Activated CD4-positive, alpha-beta memory T cell treated with anti-CD3 and anti-CD28 coated beads, Interleukin-2, amount 10 ng/mL, durations not matched to agents 7 days and 5 days (primary cell): Measurements from ENCODE around the gene ZDHHC22. TPM values are rescaled to one million over a fixed set of nuclear protein-coding genes. Genes with fewer than 3 reads are reported as not detected.

ENCODE experiments used
- CTCF ChIA-PET: fragments of 350-600 bp; sonication (Branson Sonifier 250); formaldehyde crosslinking; loops from one replicate; lab custom pipeline; 2021; ENCODE audit warnings: antibody characterized with exemption, inconsistent platforms; lab: Charles Lee
- POLR2A ChIA-PET: fragments of 350-600 bp; sonication (Branson Sonifier 250); formaldehyde crosslinking; loops from one replicate; lab custom pipeline; 2021; ENCODE audit warnings: antibody characterized with exemption; lab: Charles Lee
- DNase-seq: peaks from one replicate; pipeline ENCODE4 v3.0.0-alpha.2; 2020
- H3K27ac Mint-ChIP-seq: one replicate; pipeline ENCODE4 v1.8.0; 2021; ENCODE audit warnings: mild to moderate bottlenecking, mixed read lengths
- H3K27me3 Mint-ChIP-seq: one replicate; pipeline ENCODE4 v1.8.0; 2021; ENCODE audit warnings: mixed read lengths
- H3K36me3 Mint-ChIP-seq: one replicate; pipeline ENCODE4 v1.8.0; 2021; ENCODE audit warnings: low read depth, mixed read lengths
- H3K4me1 Mint-ChIP-seq: one replicate; pipeline ENCODE4 v1.8.0; 2021; ENCODE audit warnings: mixed read lengths
- H3K4me3 Mint-ChIP-seq: one replicate; pipeline ENCODE4 v1.8.0; 2021; ENCODE audit warnings: mild to moderate bottlenecking, mixed read lengths
- H3K9me3 Mint-ChIP-seq: one replicate; pipeline ENCODE4 v1.8.0; 2021; ENCODE audit warnings: mixed read lengths
- total RNA-seq, 2 experiments: library from RNA; stranded (reverse); gene quantifications; one replicate each; pipeline ENCODE4 v1.2.3, GENCODE V29; 2021

ZDHHC22 gene
- total RNA-seq, 2 experiments from 2014 or later, result not detected

GRCh38 chr14:77120771-77121743, 20.5 kb downstream of the ZDHHC22 start:
- Mint-ChIP-seq H3K4me1 (peaks cover 45% of the 10 kb centered on the region), H3K36me3 (peaks cover 2% of the 10 kb centered on the region), H3K27ac (peak overlapping the region; percentile 74), H3K4me3 (peak overlapping the region; percentile 20), H3K27me3 (peaks cover 17% of the 10 kb centered on the region), H3K9me3 (no peaks in the 10 kb centered on the region)
- POLR2A ChIA-PET, result interaction anchor here (0.7 to 2.5 kb wide), 7 partner anchors 22 to 309 kb away, joined by 3 to 20 read pairs (median 4); partner anchors contain the start of genes ANGEL1, CIPC, GSTZ1 and SAMD15
- CTCF ChIA-PET, result interaction anchor here (0.7 to 3.7 kb wide), 8 partner anchors 12 to 50 kb away, joined by 3 to 15 read pairs (median 4); no protein-coding TSS in a partner anchor
- DNase-seq, result peak; percentile 73

- H3K27ac Mint-ChIP-seq, result peak overlapping the region; percentile 80
- peak; percentile 25 for DNase-seq
- peaks cover 2% of the 10 kb centered on the region for H3K36me3 Mint-ChIP-seq
- peaks cover 37% of the 10 kb centered on the region for H3K4me1 Mint-ChIP-seq
- POLR2A ChIA-PET, result interaction anchor here (1.2 to 2.5 kb wide), 4 partner anchors 21 to 307 kb away, joined by 3 to 20 read pairs (median 4); partner anchors contain the start of genes ANGEL1, CIPC, SAMD15 and TMED8
- CTCF ChIA-PET, result interaction anchor here (2.2 kb wide), 1 partner anchor 32 kb away, joined by 6 read pairs; no protein-coding TSS in a partner anchor
- H3K27me3 Mint-ChIP-seq, result peaks cover 8% of the 10 kb centered on the region
- no peaks in the 10 kb centered on the region for H3K9me3 Mint-ChIP-seq
- H3K4me3 Mint-ChIP-seq, result no peak overlapping the region
Observed at GRCh38 chr14:77119851-77120250, 21.7 kb downstream of the ZDHHC22 start.

- Mint-ChIP-seq H3K36me3 (peaks cover 14% of the 10 kb centered on the region), H3K4me1 (peaks cover 16% of the 10 kb centered on the region), H3K4me3 (no peak overlapping the region), H3K9me3 (no peaks in the 10 kb centered on the region), H3K27me3 (no peaks in the 10 kb centered on the region), H3K27ac (no peak overlapping the region)
- CTCF ChIA-PET, result interaction anchor here (1.0 kb wide), 3 partner anchors 8 to 11 kb away, joined by 3 to 5 read pairs (median 3); no protein-coding TSS in a partner anchor
- POLR2A ChIA-PET, result interaction anchor here (1.0 kb wide), 1 partner anchor 17 kb away, joined by 3 read pairs; no protein-coding TSS in a partner anchor
- DNase-seq, result no peak
Observed at GRCh38 chr14:77116172-77116817, 25.3 kb downstream of the ZDHHC22 start.

- H3K4me1 Mint-ChIP-seq, result peaks cover 2% of the 10 kb centered on the region
- DNase-seq, result no peak
- no peak overlapping the region for H3K27ac Mint-ChIP-seq
- ChIA-PET POLR2A (no interaction called here), CTCF (interaction anchor here (1.3 to 1.4 kb wide), 2 partner anchors 10 to 16 kb away, joined by 3 to 6 read pairs; partner anchors contain the start of gene CIPC)
- H3K27me3 Mint-ChIP-seq, result no peaks in the 10 kb centered on the region
- H3K36me3 Mint-ChIP-seq, result peaks cover 20% of the 10 kb centered on the region
- no peaks in the 10 kb centered on the region for H3K9me3 Mint-ChIP-seq
- H3K4me3 Mint-ChIP-seq, result no peak overlapping the region
Observed at GRCh38 chr14:77114609-77115008, 27.0 kb downstream of the ZDHHC22 start.

GRCh38 chr14:77113644-77114043, 27.9 kb downstream of the ZDHHC22 start:
- Mint-ChIP-seq H3K4me1 (no peaks in the 10 kb centered on the region), H3K9me3 (no peaks in the 10 kb centered on the region), H3K36me3 (peaks cover 24% of the 10 kb centered on the region), H3K27ac (no peak overlapping the region), H3K27me3 (no peaks in the 10 kb centered on the region), H3K4me3 (no peak overlapping the region)
- CTCF ChIA-PET, result interaction anchor here (0.8 to 1.4 kb wide), 4 partner anchors 11 to 100 kb away, joined by 3 to 6 read pairs (median 4); partner anchors contain the start of gene CIPC
- POLR2A ChIA-PET, result interaction anchor here (1.6 kb wide), 1 partner anchor 16 kb away, joined by 7 read pairs; the partner anchor contains the start of gene CIPC
- DNase-seq, result no peak

- Mint-ChIP-seq H3K27me3 (no peaks in the 10 kb centered on the region), H3K9me3 (no peaks in the 10 kb centered on the region), H3K4me3 (no peak overlapping the region), H3K36me3 (peaks cover 36% of the 10 kb centered on the region), H3K4me1 (no peaks in the 10 kb centered on the region), H3K27ac (no peak overlapping the region)
- ChIA-PET POLR2A (interaction anchor here (1.7 kb wide), 1 partner anchor 12 kb away, joined by 4 read pairs; no protein-coding TSS in a partner anchor), CTCF (no interaction called here)
- no peak for DNase-seq
Observed at GRCh38 chr14:77111021-77111420, 30.6 kb downstream of the ZDHHC22 start.

GRCh38 chr14:77110286-77110685, 31.3 kb downstream of the ZDHHC22 start:
- POLR2A ChIA-PET, result interaction anchor here (1.7 kb wide), 1 partner anchor 13 kb away, joined by 4 read pairs; no protein-coding TSS in a partner anchor
- no peak for DNase-seq
- H3K4me3 Mint-ChIP-seq, result no peak overlapping the region
- H3K4me1 Mint-ChIP-seq, result no peaks in the 10 kb centered on the region
- CTCF ChIA-PET, result interaction anchor here (1.3 kb wide), 1 partner anchor 42 kb away, joined by 3 read pairs; no protein-coding TSS in a partner anchor
- no peak overlapping the region for H3K27ac Mint-ChIP-seq
- H3K27me3 Mint-ChIP-seq, result no peaks in the 10 kb centered on the region
- H3K36me3 Mint-ChIP-seq, result peaks cover 36% of the 10 kb centered on the region
- H3K9me3 Mint-ChIP-seq, result no peaks in the 10 kb centered on the region

GRCh38 chr14:77109656-77110055, 31.9 kb downstream of the ZDHHC22 start:
- Mint-ChIP-seq H3K4me1 (no peaks in the 10 kb centered on the region), H3K9me3 (no peaks in the 10 kb centered on the region), H3K27ac (no peak overlapping the region), H3K36me3 (peaks cover 36% of the 10 kb centered on the region), H3K27me3 (no peaks in the 10 kb centered on the region), H3K4me3 (no peak overlapping the region)
- POLR2A ChIA-PET, result interaction anchor here (1.7 kb wide), 1 partner anchor 14 kb away, joined by 4 read pairs; no protein-coding TSS in a partner anchor
- no peak for DNase-seq
- CTCF ChIA-PET, result interaction anchor here (0.9 to 1.5 kb wide), 3 partner anchors 10 to 42 kb away, joined by 3 to 5 read pairs (median 3); no protein-coding TSS in a partner anchor

- H3K27me3 Mint-ChIP-seq, result no peaks in the 10 kb centered on the region
- H3K4me1 Mint-ChIP-seq, result no peaks in the 10 kb centered on the region
- CTCF ChIA-PET, result interaction anchor here (0.8 to 1.5 kb wide), 4 partner anchors 9 to 207 kb away, joined by 3 to 5 read pairs (median 4); no protein-coding TSS in a partner anchor
- POLR2A ChIA-PET, result no interaction called here
- no peak for DNase-seq
- H3K4me3 Mint-ChIP-seq, result no peak overlapping the region
- H3K9me3 Mint-ChIP-seq, result no peaks in the 10 kb centered on the region
- peaks cover 31% of the 10 kb centered on the region for H3K36me3 Mint-ChIP-seq
- H3K27ac Mint-ChIP-seq, result no peak overlapping the region
Observed at GRCh38 chr14:77108753-77109152, 32.8 kb downstream of the ZDHHC22 start.

GRCh38 chr14:77107228-77107627, 34.4 kb downstream of the ZDHHC22 start:
- no peaks in the 10 kb centered on the region for H3K27me3 Mint-ChIP-seq
- POLR2A ChIA-PET, result interaction anchor here (0.9 kb wide), 1 partner anchor 9 kb away, joined by 3 read pairs; the partner anchor contains the start of gene CIPC

GRCh38 chr14:77106666-77107065, 34.9 kb downstream of the ZDHHC22 start:
- H3K4me1 Mint-ChIP-seq, result no peaks in the 10 kb centered on the region
- ChIA-PET POLR2A (interaction anchor here (0.5 kb wide), 1 partner anchor 259 kb away, joined by 4 read pairs; no protein-coding TSS in a partner anchor), CTCF (no interaction called here)
- H3K27ac Mint-ChIP-seq, result no peak overlapping the region
- H3K4me3 Mint-ChIP-seq, result no peak overlapping the region
- no peak for DNase-seq
- no peaks in the 10 kb centered on the region for H3K27me3 Mint-ChIP-seq
- H3K9me3 Mint-ChIP-seq, result no peaks in the 10 kb centered on the region
- H3K36me3 Mint-ChIP-seq, result peaks cover 25% of the 10 kb centered on the region

More at GRCh38 chr14:77107228-77107627, 34.4 kb downstream of the ZDHHC22 start:
- no peak overlapping the region for H3K4me3 Mint-ChIP-seq
- no peaks in the 10 kb centered on the region for H3K9me3 Mint-ChIP-seq
- no peaks in the 10 kb centered on the region for H3K4me1 Mint-ChIP-seq
- CTCF ChIA-PET, result no interaction called here
- no peak for DNase-seq
- no peak overlapping the region for H3K27ac Mint-ChIP-seq
- H3K36me3 Mint-ChIP-seq, result peaks cover 25% of the 10 kb centered on the region
